Naive B cell (primary cell): ENCODE results near the gene OMA1. TPM values are rescaled to one million over a fixed set of nuclear protein-coding genes. Genes with fewer than 3 reads are reported as not detected.

Experiments
- ATAC-seq, 2 donors: fragments of 150-1000 bp; cut with Tn5 transposase; 2 replicates each; pipeline ENCODE4 v1.10.0; 2021; ENCODE audit warnings: low read depth in 2 of 2, mild to moderate bottlenecking in 2 of 2, moderate library complexity in 2 of 2
- DNase-seq: peaks from one replicate; pipeline ENCODE4 v3.0.0; 2022
- H3K27ac Mint-ChIP-seq, 6 donors: one replicate each; pipeline ENCODE4 v1.8.0; 2020 to 2022; ENCODE audit warnings: mild to moderate bottlenecking in 6 of 6, mixed read lengths in 6 of 6, moderate library complexity in 5 of 6, inconsistent platforms in 2 of 6
- H3K27me3 Mint-ChIP-seq, 3 donors: one replicate each; pipeline ENCODE4 v1.8.0; 2021 to 2022; ENCODE audit warnings: mixed read lengths in 3 of 3, mild to moderate bottlenecking in 1 of 3
- H3K36me3 Mint-ChIP-seq, 2 donors: one replicate each; pipeline ENCODE4 v1.8.0; 2020 to 2022; ENCODE audit warnings: mixed read lengths in 2 of 2, inconsistent platforms in 1 of 2, mild to moderate bottlenecking in 1 of 2
- H3K4me1 Mint-ChIP-seq, 3 donors: one replicate each; pipeline ENCODE4 v1.8.0; 2020 to 2022; ENCODE audit warnings: mixed read lengths in 3 of 3, inconsistent platforms in 1 of 3, mild to moderate bottlenecking in 1 of 3, moderate library complexity in 1 of 3
- H3K4me3 Mint-ChIP-seq, 8 donors: one replicate each; pipeline ENCODE4 v1.8.0; 2020 to 2022; ENCODE audit warnings: mild to moderate bottlenecking in 8 of 8, mixed read lengths in 8 of 8, moderate library complexity in 8 of 8, inconsistent platforms in 2 of 8
- H3K9me3 Mint-ChIP-seq, 7 donors: one replicate each; pipeline ENCODE4 v1.8.0; 2020 to 2022; ENCODE audit warnings: mixed read lengths in 7 of 7, mild to moderate bottlenecking in 5 of 7, inconsistent platforms in 2 of 7, moderate library complexity in 1 of 7
- polyA plus RNA-seq, 6 donors: library from polyadenylated mRNA; unstranded; fragments of 300-500 nt; fragmentation: Illumina TruSeq; gene quantifications; one replicate each; pipeline ENCODE4 v1.2.3, GENCODE V29; 2021; ENCODE audit warnings: low read depth in 6 of 6

Gene OMA1
- polyA plus RNA-seq, 6 donors from 2014 or later = 30.9 to 54.7 (median 47.0) TPM

DNA sequence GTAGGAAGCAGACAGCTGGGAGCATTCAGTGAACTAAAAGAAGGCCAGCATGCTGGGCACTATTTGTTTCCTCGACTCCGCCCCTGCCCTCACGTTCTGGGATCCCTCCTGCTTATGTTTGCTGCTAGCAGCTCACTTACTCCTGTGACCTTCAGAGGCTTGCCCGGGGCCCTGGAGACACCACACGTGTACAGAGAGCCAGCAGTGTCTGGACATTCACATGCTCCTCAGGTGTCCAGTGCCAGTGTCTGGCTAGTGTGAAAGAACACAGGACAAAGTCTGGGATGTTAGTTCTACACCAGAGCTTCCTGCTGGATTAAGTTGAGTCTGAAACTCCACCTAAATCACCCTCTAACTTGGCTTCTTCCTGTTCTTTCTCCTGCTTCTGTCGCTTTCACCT is 108.1 kb downstream of the OMA1 start:
- Mint-ChIP-seq H3K4me1 (no peaks in the 10 kb centered on the region), H3K27me3 (no peaks in the 10 kb centered on the region), H3K27ac (no peak overlapping the region), H3K36me3 (peaks cover 0 to 7% of the 10 kb centered on the region in 2 donors), H3K9me3 (no peaks in the 10 kb centered on the region), H3K4me3 (peak overlapping the region in 1 of 8 donors; percentile 47)
- ATAC-seq (no peak), DNase-seq (no peak)

DNA sequence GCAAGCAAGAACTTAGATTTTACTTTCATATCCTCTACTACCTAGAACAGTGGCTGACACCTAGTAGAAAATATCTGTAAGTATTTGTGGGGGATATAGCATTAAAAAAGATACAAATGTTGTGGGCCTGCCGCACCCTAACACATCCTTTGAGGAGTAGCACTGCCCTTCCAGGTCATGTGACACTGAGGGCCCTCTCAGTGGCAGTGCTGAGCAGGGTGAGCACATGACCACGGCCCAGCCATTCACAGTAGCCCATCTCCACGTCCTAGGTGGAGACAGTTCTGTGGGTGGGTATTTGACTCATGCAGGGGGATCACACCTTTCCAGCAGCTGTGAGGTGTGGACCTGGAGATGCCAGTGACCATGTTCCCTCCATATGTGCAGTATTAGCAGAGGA is 108.9 kb downstream of the OMA1 start:
- Mint-ChIP-seq H3K27me3 (no peaks in the 10 kb centered on the region), H3K27ac (peak overlapping the region in 1 of 6 donors; percentile 24), H3K9me3 (no peaks in the 10 kb centered on the region), H3K4me3 (no peak overlapping the region), H3K36me3 (peaks cover 0 to 7% of the 10 kb centered on the region in 2 donors), H3K4me1 (no peaks in the 10 kb centered on the region)
- ATAC-seq = no peak
- DNase-seq = no peak

DNA sequence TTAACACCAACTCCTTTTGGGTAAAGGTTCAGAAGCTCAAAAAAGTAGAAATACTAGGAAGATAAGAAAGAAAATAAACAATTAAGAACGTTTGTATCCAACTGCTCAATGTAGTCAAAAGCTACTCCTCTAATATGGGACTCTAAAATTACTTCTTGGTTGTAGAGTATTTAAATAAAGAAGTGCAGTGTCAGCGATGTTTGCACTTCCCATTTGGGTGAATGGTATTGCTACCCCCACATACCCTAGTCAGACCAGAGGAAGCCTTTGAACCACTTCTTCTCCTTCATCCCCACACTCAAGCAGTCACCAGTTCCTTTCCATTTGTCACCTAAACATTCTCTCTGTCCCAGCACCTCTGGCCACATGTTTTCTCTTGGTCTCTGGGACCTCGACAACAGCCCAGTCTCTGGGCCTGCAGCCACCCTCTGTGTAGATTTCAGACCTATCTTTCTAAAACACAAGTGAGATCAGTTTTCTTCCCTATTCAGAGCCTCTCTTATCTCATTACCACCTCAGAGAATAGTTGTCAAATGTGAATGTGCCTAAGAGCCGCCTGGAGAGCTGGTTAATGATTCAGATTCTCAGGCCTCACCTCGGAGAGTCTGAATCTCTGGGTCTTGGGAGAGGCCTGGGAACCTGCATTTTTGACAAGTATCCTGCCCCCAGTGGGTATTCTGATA is 109.8 kb downstream of the OMA1 start:
- no peaks in the 10 kb centered on the region for H3K27me3 Mint-ChIP-seq

DNA sequence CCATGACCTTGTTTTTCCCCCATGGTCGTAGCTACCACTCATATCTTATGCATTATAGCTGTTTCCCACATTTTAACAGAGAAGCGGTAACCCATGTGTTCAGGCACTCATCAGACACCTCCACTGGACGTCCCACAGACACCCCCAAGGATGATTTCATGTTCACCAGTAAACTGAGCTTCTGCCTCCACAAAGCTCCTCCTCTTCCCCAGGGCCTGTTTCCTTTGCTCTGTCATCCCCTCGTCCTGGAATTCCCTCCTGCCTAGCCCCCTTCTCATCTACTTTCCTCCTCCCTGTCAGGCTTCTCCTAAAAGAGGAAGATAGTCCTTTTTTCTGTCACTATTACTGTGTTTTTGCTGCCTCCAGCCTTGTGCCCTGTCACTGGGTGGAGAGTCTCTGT is 111.2 kb downstream of the OMA1 start:
- Mint-ChIP-seq H3K36me3 (peaks cover 0 to 8% of the 10 kb centered on the region in 2 donors), H3K27me3 (no peaks in the 10 kb centered on the region), H3K27ac (no peak overlapping the region), H3K9me3 (no peaks in the 10 kb centered on the region), H3K4me3 (no peak overlapping the region), H3K4me1 (no peaks in the 10 kb centered on the region)
- DNase-seq = no peak
- ATAC-seq = no peak

More for the DNA sequence above, 109.8 kb downstream of the OMA1 start:
- ATAC-seq (no peak), DNase-seq (no peak)
- Mint-ChIP-seq H3K4me3 (no peak overlapping the region), H3K36me3 (peaks cover 0 to 7% of the 10 kb centered on the region in 2 donors), H3K27ac (no peak overlapping the region), H3K4me1 (no peaks in the 10 kb centered on the region), H3K9me3 (no peaks in the 10 kb centered on the region)

DNA sequence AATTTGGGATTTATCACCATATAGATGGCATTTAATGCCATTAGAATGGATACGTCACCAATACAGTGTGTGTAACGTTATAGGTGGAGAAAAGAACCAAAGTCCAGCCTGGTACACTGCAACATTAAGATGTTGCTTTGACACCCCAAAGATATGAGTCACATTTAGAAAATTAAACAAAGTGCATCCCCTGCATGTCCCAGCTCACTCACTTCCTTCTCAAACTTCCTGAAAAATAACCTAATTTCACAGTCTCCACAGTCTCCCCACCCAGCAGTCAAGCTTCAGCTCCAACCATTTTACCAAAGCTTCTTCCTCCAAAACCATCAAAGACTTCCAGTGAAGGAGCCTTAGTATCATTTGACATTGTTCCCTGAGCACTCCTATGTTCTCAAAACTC is 111.9 kb downstream of the OMA1 start:
- DNase-seq (no peak), ATAC-seq (no peak)
- Mint-ChIP-seq H3K27ac (no peak overlapping the region), H3K27me3 (no peaks in the 10 kb centered on the region), H3K4me3 (no peak overlapping the region), H3K4me1 (no peaks in the 10 kb centered on the region), H3K36me3 (peaks cover 0 to 8% of the 10 kb centered on the region in 2 donors), H3K9me3 (peaks cover 0 to 2% (median 0%) of the 10 kb centered on the region in 7 donors)

DNA sequence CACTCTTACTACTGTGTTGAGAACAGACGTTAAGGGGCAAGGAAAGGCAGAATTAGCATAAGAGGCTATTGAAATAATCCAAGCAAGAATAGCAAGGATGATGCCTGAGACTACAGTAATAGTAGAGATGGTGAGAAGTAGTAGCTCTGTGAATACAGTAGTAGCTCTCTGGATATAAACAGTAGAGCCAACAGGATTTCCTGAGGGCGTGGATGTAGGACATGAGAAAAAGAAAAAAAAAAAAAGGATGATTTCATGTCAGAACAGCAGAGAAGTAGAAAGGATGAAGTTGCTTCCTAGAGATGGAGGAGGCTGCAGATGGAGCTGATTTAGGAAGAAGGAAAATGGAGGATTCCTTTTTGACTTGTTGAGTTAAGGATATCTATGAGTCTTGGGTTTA is 112.3 kb downstream of the OMA1 start:
- Mint-ChIP-seq H3K36me3 (peaks cover 4 to 11% of the 10 kb centered on the region in 2 donors), H3K27ac (no peak overlapping the region), H3K9me3 (peaks cover 0 to 2% (median 0%) of the 10 kb centered on the region in 7 donors), H3K4me1 (no peaks in the 10 kb centered on the region), H3K27me3 (no peaks in the 10 kb centered on the region), H3K4me3 (no peak overlapping the region)
- DNase-seq (no peak), ATAC-seq (no peak)

DNA sequence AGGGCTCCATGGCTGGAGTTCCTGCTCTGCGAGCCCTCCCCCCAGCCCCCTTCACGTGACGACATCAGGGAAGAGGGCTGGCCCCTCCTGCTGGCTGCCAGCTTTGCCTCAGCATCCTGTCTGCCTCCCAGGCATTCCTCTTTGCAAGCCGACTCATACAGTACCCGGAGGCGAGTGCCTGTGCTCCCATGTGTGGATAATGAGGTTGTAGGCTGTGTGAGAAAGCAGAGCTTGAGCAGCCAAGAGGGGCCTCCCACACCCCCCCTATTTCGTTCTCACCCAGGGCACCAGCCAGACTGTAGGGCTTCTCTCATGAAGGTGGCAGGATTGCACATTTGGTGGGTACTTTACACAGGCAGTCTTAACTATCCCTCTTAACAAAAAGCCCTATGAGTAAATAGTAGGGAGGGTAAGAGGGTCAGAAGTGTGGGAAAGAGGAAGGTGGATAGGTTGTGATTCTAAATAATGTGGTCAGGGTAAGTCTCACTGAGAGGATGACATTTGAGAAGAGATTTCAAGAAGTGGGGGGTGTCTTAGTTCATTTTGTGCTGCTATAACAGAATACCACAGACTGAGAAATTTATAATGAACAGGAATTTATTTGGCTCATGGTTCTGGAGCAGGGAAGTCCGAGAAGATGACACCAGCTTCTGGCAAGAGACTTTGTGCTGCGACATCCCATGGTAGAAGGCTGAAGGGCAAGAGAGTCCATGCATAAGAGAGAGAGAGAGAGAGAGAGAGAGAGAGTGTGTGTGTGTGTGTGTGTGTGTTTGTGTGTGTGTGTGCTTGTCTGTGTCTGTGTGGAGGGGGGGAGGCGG is 113.5 kb downstream of the OMA1 start:
- Mint-ChIP-seq H3K4me1 (no peaks in the 10 kb centered on the region), H3K4me3 (no peak overlapping the region), H3K27me3 (no peaks in the 10 kb centered on the region), H3K27ac (no peak overlapping the region), H3K9me3 (peaks cover 0 to 2% (median 0%) of the 10 kb centered on the region in 7 donors), H3K36me3 (peaks cover 9 to 13% of the 10 kb centered on the region in 2 donors)
- peak in 1 of 2 donors; percentile 25 for ATAC-seq
- peak; percentile 0 for DNase-seq

DNA sequence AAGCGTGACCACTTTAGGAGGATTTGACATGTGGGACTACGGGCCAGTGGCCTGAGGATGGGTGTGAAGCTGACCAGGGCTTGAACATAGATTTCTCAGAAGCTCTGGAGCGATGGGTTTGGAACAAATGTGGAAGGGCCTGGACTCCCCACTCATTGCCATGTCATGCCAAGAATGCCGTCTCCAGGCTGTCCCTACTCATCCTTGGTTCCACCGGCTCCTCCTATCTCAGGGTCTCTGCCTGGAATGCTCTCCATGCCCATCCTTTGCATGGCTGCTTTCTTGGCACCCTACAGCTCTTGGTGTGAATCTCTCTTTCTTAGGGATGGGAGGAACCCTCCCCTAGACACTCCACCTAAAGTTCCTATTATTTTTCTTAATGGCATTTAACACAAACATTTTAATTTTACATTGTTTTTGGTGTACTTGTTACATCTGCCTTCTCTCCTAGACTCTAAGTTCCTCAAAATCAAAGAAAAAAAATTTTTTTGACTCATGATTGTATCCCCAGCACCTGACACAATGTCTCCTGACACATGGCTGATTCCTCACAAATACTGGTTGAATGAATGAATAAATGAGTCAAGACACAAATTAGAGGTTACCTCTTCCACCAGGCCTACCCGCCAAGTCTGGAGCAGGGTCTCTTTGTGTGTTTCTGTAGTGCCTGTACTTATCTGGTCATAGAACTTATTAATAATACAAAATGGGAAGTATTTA is 114.5 kb downstream of the OMA1 start:
- peaks cover 15 to 16% of the 10 kb centered on the region in 2 donors for H3K36me3 Mint-ChIP-seq
- H3K27ac Mint-ChIP-seq = no peak overlapping the region
- ATAC-seq = no peak
- H3K9me3 Mint-ChIP-seq = peaks cover 0 to 2% (median 0%) of the 10 kb centered on the region in 7 donors
- no peaks in the 10 kb centered on the region for H3K27me3 Mint-ChIP-seq
- H3K4me1 Mint-ChIP-seq = no peaks in the 10 kb centered on the region
- no peak for DNase-seq
- H3K4me3 Mint-ChIP-seq = no peak overlapping the region

Other genes with a start within 250 kb of the OMA1 start
- gene TACSTD2, start 30.5 kb upstream of the OMA1 start, polyA plus RNA-seq = not detected
- gene MYSM1, start 153.3 kb upstream of the OMA1 start, polyA plus RNA-seq = 10 to 100 TPM in 4 of 6 donors, 1 to 10 TPM in 2; 9.3 to 18.6 (median 12.0) TPM
- 100 to 1,000 TPM in 5 of 6 donors, 10 to 100 TPM in 1; 65.0 to 352 (median 221) TPM for gene JUN, start 237.3 kb upstream of the OMA1 start, polyA plus RNA-seq